ENCODE results near the gene BLNK.

BLNK gene

GRCh38 chr10:96260014-96260413 is 11.4 kb downstream of the BLNK start:
- no peak for DNase-seq

- DNase-seq = no peak
These were observed 12.2 kb downstream of the BLNK start for GRCh38 chr10:96259150-96259549.

- no peak for DNase-seq
These were observed 13.4 kb downstream of the BLNK start for GRCh38 chr10:96257944-96258343.

- no peak for DNase-seq
These were observed 15.6 kb downstream of the BLNK start for GRCh38 chr10:96255549-96256333.

- no peak for DNase-seq
These were observed 16.4 kb downstream of the BLNK start for GRCh38 chr10:96254976-96255375.

GRCh38 chr10:96252730-96253129 is 18.6 kb downstream of the BLNK start:
- DNase-seq = no peak

GRCh38 chr10:96250349-96250748 is 21.0 kb downstream of the BLNK start:
- DNase-seq = no peak

- DNase-seq = no peak
These were observed 22.1 kb downstream of the BLNK start for GRCh38 chr10:96249264-96249663.

- no peak for DNase-seq
These were observed 27.0 kb downstream of the BLNK start for GRCh38 chr10:96244354-96244753.

GRCh38 chr10:96243296-96243695 is 28.1 kb downstream of the BLNK start:
- DNase-seq = no peak

- no peak for DNase-seq
These were observed 28.5 kb downstream of the BLNK start for GRCh38 chr10:96242822-96243221.

GRCh38 chr10:96238646-96239623 is 32.4 kb downstream of the BLNK start:
- DNase-seq = no peak

GRCh38 chr10:96236876-96237275 is 34.5 kb downstream of the BLNK start:
- no peak for DNase-seq

- no peak for DNase-seq
These were observed 35.3 kb downstream of the BLNK start for GRCh38 chr10:96236090-96236478.

- DNase-seq = no peak
These were observed 35.9 kb downstream of the BLNK start for GRCh38 chr10:96235326-96236089.

GRCh38 chr10:96233959-96234358 is 37.4 kb downstream of the BLNK start:
- DNase-seq = no peak

- no peak for DNase-seq
These were observed 40.8 kb downstream of the BLNK start for GRCh38 chr10:96230527-96230926.

- DNase-seq = peak; percentile 75
These were observed 41.8 kb downstream of the BLNK start for GRCh38 chr10:96229568-96230030.

GRCh38 chr10:96228408-96228994 is 42.9 kb downstream of the BLNK start:
- DNase-seq = no peak

GRCh38 chr10:96227206-96227605 is 44.2 kb downstream of the BLNK start:
- DNase-seq = no peak

GRCh38 chr10:96225119-96225518 is 46.2 kb downstream of the BLNK start:
- no peak for DNase-seq

- DNase-seq = no peak
These were observed 48.5 kb downstream of the BLNK start for GRCh38 chr10:96222908-96223307.

- DNase-seq = no peak
These were observed 48.9 kb downstream of the BLNK start for GRCh38 chr10:96222441-96222840.
